Peyer's patch (tissue), 4 donors: ENCODE data around the gene CRIP2. TPM values are rescaled to one million over a fixed set of nuclear protein-coding genes. Genes with fewer than 3 reads are reported as not detected.

Experiments used
- DNase-seq, 3 donors: peaks; one replicate each; pipeline ENCODE4 v3.0.0-alpha.2; 2017 to 2019
- H3K27ac ChIP-seq, 4 donors: fragments of 200-600 bp; sonication (generic); one replicate each; pipeline ENCODE4 v1.5.1; 2016 to 2019
- H3K27me3 ChIP-seq, 2 donors: fragments of 200-600 bp; sonication (generic); one replicate each; pipeline ENCODE4 v1.5.1; 2019
- H3K36me3 ChIP-seq, 3 donors: fragments of 200-600 bp; sonication (generic); one replicate each; pipeline ENCODE4 v1.5.1; 2016 to 2019
- H3K4me1 ChIP-seq, 4 donors: fragments of 200-600 bp; sonication (generic); one replicate each; pipeline ENCODE4 v1.5.1; 2016 to 2019
- H3K4me3 ChIP-seq, 4 donors: fragments of 200-600 bp; sonication (generic); 1 replicate in 3 of 4; 2 replicates in 1 of 4; pipeline ENCODE4 v1.5.1; 2016 to 2019; ENCODE audit warnings: mild to moderate bottlenecking in 1 of 4
- H3K9me3 ChIP-seq, 4 donors: fragments of 200-600 bp; sonication (generic); one replicate each; pipeline ENCODE4 v1.5.1; 2016 to 2019; ENCODE audit warnings: mild to moderate bottlenecking in 1 of 4
- POLR2A ChIP-seq, 2 donors: fragments of 450-650 bp; IDR thresholded peaks; one replicate each; pipeline ENCODE4 v1.5.1; 2017; ENCODE audit warnings: antibody characterized with exemption in 2 of 2, mild to moderate bottlenecking in 2 of 2, moderate library complexity in 2 of 2
- total RNA-seq, 4 donors: library from RNA; depleted of rRNA; stranded (reverse); fragments of >200 nt; gene quantifications; one replicate each; pipeline ENCODE4 v1.1.0, GENCODE V29; 2016
- TF ChIP-seq, protein P1 (sequence below), 6 experiments: fragments of 450-650 bp in 4 of 6; fragments of 200-600 bp in 2 of 6; sonication (generic) in 1 of 6; IDR thresholded peaks; one replicate each; pipeline ENCODE4 v1.5.1; 2017 to 2019; ENCODE audit warnings: antibody characterized with exemption in 6 of 6, mild to moderate bottlenecking in 3 of 6, moderate library complexity in 1 of 6

The CRIP2 gene
- total RNA-seq, 4 donors from 2014 or later = 20.8 to 69.3 (median 41.9) TPM

DNA sequence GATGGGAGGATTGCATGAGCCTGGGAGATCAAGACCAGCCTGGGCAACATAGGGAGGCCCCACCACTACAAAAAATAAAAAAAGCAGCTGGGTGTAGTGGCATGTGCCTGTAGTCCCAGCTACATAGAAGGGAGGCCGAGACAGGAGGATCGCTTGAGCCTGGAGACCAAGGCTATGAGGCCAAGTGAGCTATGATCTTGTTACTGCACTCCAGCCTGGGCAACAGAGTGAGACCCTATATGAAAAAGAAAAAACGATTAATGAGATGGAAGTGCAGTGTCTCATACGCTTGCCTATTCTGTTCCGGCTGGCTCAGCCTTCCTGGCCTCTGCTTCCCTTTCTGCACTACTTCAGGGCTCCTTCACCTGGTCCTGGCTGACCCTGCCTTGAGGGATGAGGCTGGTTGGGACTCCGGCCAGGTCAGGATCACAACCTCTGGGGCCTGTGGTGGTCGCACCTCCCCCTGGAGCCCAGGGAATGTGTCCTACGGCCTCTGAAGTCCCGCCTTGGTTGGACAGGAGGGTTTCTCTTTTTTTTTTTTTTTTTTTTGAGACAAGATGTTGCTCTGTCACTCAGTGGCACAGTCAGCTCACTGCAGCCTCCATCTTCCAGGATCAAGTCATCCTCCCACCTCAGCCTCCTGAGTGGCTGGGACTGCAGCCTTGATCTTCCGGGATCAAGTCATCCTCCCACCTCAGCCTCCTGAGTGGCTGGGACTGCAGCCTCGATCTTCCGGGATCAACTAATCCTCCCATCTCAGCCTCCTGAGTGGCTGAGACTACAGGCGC is 27.1 kb downstream of the CRIP2 start:
- Histone ChIP-seq H3K36me3 (peaks cover 0 to 8% (median 0%) of the 10 kb centered on the region in 3 donors), H3K27me3 (no peaks in the 10 kb centered on the region), H3K4me3 (no peak overlapping the region), H3K27ac (no peak overlapping the region), H3K4me1 (no peaks in the 10 kb centered on the region), H3K9me3 (no peaks in the 10 kb centered on the region)
- no peak for DNase-seq
- TF ChIP-seq POLR2A (IDR thresholded peaks at IDR 0.05) = no peak
- TF ChIP-seq, protein P1, sequence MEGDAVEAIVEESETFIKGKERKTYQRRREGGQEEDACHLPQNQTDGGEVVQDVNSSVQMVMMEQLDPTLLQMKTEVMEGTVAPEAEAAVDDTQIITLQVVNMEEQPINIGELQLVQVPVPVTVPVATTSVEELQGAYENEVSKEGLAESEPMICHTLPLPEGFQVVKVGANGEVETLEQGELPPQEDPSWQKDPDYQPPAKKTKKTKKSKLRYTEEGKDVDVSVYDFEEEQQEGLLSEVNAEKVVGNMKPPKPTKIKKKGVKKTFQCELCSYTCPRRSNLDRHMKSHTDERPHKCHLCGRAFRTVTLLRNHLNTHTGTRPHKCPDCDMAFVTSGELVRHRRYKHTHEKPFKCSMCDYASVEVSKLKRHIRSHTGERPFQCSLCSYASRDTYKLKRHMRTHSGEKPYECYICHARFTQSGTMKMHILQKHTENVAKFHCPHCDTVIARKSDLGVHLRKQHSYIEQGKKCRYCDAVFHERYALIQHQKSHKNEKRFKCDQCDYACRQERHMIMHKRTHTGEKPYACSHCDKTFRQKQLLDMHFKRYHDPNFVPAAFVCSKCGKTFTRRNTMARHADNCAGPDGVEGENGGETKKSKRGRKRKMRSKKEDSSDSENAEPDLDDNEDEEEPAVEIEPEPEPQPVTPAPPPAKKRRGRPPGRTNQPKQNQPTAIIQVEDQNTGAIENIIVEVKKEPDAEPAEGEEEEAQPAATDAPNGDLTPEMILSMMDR (IDR thresholded peaks at IDR 0.05) = no peak

DNA sequence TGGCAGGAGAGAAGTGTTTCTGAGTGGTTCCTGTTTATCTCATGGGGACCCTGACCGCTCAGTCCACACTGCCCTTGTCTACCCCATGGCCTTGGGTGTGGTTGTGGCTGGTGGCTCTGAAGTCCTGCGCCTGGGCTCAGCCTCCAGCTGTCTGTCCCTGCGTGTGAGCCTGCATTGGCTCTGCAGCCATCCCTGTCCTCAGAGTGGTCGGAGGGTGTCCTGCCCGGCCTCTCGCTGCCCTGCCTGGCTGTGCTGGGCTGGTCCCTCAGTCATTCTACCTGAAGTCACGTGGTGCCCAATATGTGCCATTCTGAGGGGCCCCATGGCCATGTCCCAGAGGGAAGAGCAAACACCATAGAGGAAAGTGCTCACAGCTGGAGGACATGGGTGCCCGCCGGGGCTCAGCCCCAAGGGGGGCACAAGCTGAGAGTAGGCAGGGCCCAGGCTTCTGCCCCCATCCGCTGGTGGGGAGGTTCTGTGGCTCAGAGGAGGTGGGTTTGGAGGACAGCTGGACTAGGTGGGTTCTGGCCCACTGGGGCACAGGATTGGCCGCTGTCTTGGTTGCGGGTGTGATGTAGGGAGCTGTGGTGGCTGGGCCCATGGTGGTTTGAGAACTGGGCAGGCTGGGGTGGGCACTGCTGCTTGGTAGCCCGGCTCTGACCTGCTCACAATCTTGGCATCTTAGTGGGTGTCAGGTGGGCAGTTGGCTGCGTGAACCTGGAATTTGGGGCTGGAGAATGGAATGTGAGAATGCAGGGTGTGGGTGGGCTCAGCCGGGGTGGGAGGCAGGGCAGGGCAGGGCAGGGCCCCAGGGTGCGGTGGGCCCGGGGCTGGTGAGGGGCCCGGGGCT is 28.1 kb downstream of the CRIP2 start:
- no peaks in the 10 kb centered on the region for H3K9me3 ChIP-seq
- H3K27me3 ChIP-seq = no peaks in the 10 kb centered on the region
- peaks cover 0 to 8% (median 0%) of the 10 kb centered on the region in 3 donors for H3K36me3 ChIP-seq
- H3K4me3 ChIP-seq = no peak overlapping the region
- no peak overlapping the region for H3K27ac ChIP-seq
- no peak for DNase-seq
- H3K4me1 ChIP-seq = no peaks in the 10 kb centered on the region
- TF ChIP-seq, protein P1 (IDR thresholded peaks at IDR 0.05) = no peak
- TF ChIP-seq POLR2A (IDR thresholded peaks at IDR 0.05) = no peak

DNA sequence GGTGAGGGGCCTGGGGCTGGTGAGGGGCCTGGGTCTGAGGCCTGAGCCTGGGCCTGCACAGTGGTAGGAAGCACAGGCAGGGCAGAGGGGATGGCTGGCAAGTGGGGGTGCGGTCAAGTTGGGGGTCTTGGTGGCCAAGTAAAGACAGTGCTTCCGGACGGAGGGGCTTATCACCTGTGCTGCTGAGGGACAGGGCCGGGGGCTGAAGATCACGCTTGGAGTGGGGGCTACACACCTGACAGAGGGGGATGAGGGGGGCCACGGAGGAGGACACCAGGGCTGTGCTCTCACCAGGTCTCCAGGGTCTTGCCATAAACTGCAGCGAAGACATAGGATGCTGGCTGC is 28.6 kb downstream of the CRIP2 start:
- H3K27me3 ChIP-seq = no peaks in the 10 kb centered on the region
- no peak for TF ChIP-seq POLR2A (IDR thresholded peaks at IDR 0.05)
- TF ChIP-seq, protein P1 (IDR thresholded peaks at IDR 0.05) = no peak
- DNase-seq = no peak
- H3K36me3 ChIP-seq = peaks cover 0 to 4% (median 0%) of the 10 kb centered on the region in 3 donors
- H3K4me3 ChIP-seq = no peak overlapping the region
- no peak overlapping the region for H3K27ac ChIP-seq
- no peaks in the 10 kb centered on the region for H3K9me3 ChIP-seq
- H3K4me1 ChIP-seq = no peaks in the 10 kb centered on the region

DNA sequence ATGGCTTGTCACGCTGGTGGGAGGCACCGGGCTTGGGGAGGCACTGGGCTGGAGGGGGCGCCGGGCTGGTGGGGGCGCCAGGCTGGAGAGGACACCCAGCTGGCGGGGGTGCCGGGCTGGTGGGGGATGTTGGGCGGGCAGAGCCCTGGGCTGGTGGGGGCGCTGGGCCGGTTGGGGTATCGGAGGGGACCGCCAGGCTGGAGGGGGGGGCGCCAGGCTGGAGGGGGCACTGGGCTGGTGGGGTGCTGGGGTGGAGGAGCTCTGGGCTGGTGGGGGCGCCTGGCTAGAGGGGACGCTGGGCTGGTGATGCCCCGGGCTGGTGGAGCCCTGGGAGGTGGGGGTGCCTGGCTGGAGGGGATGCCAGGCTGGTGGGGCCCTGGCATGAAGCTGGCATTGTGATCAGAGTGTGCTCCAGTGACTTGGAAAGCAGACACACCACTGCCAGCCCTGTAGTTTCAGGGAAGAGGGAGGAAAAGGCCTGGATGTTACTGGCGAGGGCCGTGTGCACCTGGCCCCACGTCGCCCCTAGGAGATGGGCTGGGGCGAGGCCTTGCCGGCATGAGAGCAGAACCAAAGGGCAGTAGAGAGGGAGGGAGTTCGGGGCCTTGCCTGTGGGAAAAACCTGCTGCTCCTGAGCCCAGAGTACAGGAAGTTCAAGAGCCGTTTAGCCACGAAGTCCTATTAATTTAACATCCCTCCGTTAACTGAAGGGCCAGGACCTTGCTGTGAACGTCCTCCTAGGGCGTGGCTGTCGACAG is 29.5 kb downstream of the CRIP2 start:
- TF ChIP-seq, protein P1 (IDR thresholded peaks at IDR 0.05) = no peak
- no peak for TF ChIP-seq POLR2A (IDR thresholded peaks at IDR 0.05)
- DNase-seq = no peak
- Histone ChIP-seq H3K4me3 (no peak overlapping the region), H3K36me3 (no peaks in the 10 kb centered on the region), H3K4me1 (no peaks in the 10 kb centered on the region), H3K27me3 (no peaks in the 10 kb centered on the region), H3K9me3 (no peaks in the 10 kb centered on the region), H3K27ac (no peak overlapping the region)

DNA sequence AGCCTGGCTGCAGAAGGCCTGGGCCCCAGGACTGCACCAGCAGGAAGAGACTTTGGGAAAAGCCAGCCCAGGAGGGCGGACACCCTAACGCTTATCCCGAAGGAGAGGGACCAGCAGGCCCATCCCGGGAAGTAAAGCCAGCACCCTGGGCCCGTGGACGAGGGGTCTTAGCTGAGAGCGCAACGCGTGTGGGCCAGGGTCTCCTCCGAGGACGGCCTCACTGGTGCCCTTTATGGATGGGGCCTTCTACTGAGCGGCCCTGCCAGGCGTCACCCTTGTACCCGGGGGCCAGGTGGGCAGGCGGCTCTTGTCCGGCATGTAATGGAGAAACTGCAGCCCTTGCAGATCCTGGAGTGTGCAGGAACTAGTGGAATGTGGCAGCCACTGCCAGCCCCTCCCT is 30.5 kb downstream of the CRIP2 start:
- H3K36me3 ChIP-seq = no peaks in the 10 kb centered on the region
- H3K27me3 ChIP-seq = no peaks in the 10 kb centered on the region
- TF ChIP-seq, protein P1 (IDR thresholded peaks at IDR 0.05) = no peak
- TF ChIP-seq POLR2A (IDR thresholded peaks at IDR 0.05) = no peak
- H3K9me3 ChIP-seq = no peaks in the 10 kb centered on the region
- no peak for DNase-seq
- no peak overlapping the region for H3K27ac ChIP-seq
- no peak overlapping the region for H3K4me3 ChIP-seq
- no peaks in the 10 kb centered on the region for H3K4me1 ChIP-seq
